ENCODE results near the gene CHD6.

CHD6 gene

DNA sequence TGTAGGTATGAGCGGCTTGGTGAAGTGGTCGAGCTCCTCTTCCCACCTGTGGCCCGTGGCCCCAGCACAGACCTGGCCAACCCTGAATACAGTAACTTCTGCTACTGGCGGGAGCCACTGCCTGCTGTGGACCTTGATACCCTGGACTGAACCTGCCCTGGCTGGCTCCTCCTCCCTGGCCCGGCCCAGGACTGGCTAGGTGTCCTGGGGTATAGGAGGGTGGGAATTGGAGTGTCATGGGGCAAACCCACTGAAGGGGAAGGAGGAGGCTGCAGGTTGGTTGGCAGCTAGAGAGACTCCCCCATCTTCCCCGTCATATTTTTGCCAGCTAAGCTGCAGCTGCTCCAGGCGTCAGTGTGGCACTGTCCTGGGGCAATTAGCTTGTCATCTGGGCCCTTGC, 259.5 kb downstream of the CHD6 start:
- TF ChIP-seq TAF1 (IDR thresholded peaks at IDR 0.05; ENCODE audit: low read depth), result no peak
- TF ChIP-seq TEAD4 (IDR thresholded peaks at IDR 0.05), result no peak
- no peak for TF ChIP-seq ZBTB7A (IDR thresholded peaks at IDR 0.05; ENCODE audit: low read depth)
- TF ChIP-seq EP300 (IDR thresholded peaks at IDR 0.05; ENCODE audit: borderline replicate concordance), result no peak
- no peak for TF ChIP-seq NFIC (IDR thresholded peaks at IDR 0.05)
- TF ChIP-seq, protein P1, sequence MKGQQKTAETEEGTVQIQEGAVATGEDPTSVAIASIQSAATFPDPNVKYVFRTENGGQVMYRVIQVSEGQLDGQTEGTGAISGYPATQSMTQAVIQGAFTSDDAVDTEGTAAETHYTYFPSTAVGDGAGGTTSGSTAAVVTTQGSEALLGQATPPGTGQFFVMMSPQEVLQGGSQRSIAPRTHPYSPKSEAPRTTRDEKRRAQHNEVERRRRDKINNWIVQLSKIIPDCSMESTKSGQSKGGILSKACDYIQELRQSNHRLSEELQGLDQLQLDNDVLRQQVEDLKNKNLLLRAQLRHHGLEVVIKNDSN (IDR thresholded peaks at IDR 0.05), result no peak
- TF ChIP-seq YY1 (IDR thresholded peaks at IDR 0.05; ENCODE audit: low read depth), result no peak
- no peak for TF ChIP-seq CEBPB (IDR thresholded peaks at IDR 0.05)
- no peak for TF ChIP-seq FOXM1 (IDR thresholded peaks at IDR 0.05; ENCODE audit: borderline replicate concordance, low read depth)
- TF ChIP-seq, protein P2, sequence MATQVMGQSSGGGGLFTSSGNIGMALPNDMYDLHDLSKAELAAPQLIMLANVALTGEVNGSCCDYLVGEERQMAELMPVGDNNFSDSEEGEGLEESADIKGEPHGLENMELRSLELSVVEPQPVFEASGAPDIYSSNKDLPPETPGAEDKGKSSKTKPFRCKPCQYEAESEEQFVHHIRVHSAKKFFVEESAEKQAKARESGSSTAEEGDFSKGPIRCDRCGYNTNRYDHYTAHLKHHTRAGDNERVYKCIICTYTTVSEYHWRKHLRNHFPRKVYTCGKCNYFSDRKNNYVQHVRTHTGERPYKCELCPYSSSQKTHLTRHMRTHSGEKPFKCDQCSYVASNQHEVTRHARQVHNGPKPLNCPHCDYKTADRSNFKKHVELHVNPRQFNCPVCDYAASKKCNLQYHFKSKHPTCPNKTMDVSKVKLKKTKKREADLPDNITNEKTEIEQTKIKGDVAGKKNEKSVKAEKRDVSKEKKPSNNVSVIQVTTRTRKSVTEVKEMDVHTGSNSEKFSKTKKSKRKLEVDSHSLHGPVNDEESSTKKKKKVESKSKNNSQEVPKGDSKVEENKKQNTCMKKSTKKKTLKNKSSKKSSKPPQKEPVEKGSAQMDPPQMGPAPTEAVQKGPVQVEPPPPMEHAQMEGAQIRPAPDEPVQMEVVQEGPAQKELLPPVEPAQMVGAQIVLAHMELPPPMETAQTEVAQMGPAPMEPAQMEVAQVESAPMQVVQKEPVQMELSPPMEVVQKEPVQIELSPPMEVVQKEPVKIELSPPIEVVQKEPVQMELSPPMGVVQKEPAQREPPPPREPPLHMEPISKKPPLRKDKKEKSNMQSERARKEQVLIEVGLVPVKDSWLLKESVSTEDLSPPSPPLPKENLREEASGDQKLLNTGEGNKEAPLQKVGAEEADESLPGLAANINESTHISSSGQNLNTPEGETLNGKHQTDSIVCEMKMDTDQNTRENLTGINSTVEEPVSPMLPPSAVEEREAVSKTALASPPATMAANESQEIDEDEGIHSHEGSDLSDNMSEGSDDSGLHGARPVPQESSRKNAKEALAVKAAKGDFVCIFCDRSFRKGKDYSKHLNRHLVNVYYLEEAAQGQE (IDR thresholded peaks at IDR 0.05; ENCODE audit: low read depth), result no peak
- no peak for TF ChIP-seq RAD21 (IDR thresholded peaks at IDR 0.05; ENCODE audit: low read depth)

DNA sequence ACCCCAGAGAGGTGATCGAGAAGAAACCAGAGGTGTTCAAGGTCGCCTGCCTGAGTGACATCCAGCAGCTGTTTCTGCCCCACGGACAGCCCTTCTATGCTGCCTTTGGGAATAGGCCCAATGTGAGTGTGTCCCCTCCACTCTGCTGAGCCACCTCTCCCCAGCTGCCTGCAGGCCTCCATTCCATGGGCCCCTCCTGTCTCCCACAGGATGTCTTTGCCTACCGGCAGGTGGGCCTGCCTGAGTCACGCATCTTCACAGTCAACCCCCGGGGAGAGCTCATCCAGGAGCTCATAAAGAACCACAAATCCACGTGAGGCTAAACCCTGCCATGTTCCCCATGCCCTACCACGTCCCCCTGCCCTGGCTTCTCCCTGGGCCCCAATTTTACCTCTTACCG, 259.9 kb downstream of the CHD6 start:
- TF ChIP-seq TAF1 (IDR thresholded peaks at IDR 0.05; ENCODE audit: low read depth) (no peak), EGR1 (IDR thresholded peaks at IDR 0.05) (no peak)

DNA sequence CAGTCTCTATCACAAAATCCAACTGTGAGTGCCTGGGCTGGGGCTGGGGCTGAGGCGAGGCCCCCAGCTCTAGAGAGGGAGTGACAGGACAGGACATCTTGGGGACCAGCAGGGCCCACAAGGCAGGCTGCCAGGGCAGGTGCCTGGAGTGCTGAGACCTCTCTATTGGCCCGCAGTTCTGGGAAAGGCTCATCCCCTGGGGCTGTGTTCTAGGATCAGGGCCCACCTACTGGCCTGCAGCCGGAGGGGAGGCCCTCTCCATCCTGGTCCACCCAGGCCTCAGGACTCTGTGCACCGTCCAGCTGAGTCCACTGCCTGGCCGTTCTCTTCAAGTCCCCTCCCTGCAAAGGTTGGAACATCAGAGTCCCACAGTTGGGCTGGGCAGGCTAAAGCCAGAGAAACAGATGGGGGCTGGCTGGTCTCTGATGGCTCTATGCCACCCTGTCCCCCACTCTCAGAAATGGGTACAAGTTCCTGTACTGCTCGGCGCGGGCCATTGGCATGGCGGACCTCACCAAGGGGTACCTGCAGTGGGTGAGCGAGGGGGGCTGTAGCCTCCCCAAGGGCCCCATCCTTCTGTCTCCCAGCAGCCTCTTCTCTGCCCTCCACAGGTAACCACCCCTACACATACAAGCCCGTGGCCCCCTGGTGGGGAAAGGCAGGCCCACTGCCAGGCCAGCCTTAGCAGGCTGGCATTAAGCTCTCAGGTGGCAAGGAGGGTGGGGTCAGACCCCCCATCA, 260.6 kb downstream of the CHD6 start:
- TF ChIP-seq ZBTB7A (IDR thresholded peaks at IDR 0.05; ENCODE audit: low read depth) (no peak), EP300 (IDR thresholded peaks at IDR 0.05; ENCODE audit: borderline replicate concordance) (no peak), EGR1 (IDR thresholded peaks at IDR 0.05) (no peak), TCF12 (IDR thresholded peaks at IDR 0.05; ENCODE audit: low read depth) (no peak), FOXM1 (IDR thresholded peaks at IDR 0.05; ENCODE audit: borderline replicate concordance, low read depth) (no peak), CREB1 (IDR thresholded peaks at IDR 0.05; ENCODE audit: low read depth) (no peak), TAF1 (IDR thresholded peaks at IDR 0.05; ENCODE audit: low read depth) (no peak)
- TF ChIP-seq, protein P1 (IDR thresholded peaks at IDR 0.05), result no peak
- TF ChIP-seq, protein P2 (IDR thresholded peaks at IDR 0.05; ENCODE audit: low read depth), result no peak

DNA sequence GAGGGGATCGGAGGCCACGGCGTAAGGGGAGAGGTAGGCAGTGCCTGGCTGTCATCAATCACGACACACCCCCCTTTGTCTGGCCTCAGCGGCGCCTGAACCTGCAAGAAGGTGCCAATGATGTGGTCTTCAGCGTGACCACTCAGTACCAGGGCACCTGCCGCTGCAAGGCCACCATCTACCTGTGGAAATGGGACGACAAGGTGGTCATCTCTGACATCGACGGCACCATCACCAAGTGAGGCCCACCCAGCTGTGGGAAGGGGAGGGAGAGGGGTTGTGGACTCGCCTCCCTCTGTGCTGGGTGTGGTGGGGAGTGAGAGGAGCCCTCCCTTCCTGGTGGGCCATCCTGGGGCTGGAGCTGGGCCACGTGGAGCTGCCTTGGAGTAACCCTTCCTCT, 261.2 kb downstream of the CHD6 start:
- TF ChIP-seq, protein P1 (IDR thresholded peaks at IDR 0.05), result no peak
- TF ChIP-seq TAF1 (IDR thresholded peaks at IDR 0.05; ENCODE audit: low read depth) (no peak), CEBPB (IDR thresholded peaks at IDR 0.05) (no peak), YY1 (IDR thresholded peaks at IDR 0.05; ENCODE audit: low read depth) (no peak), FOXM1 (IDR thresholded peaks at IDR 0.05; ENCODE audit: borderline replicate concordance, low read depth) (no peak), EP300 (IDR thresholded peaks at IDR 0.05; ENCODE audit: borderline replicate concordance) (no peak), TCF12 (IDR thresholded peaks at IDR 0.05; ENCODE audit: low read depth) (no peak), CREB1 (IDR thresholded peaks at IDR 0.05; ENCODE audit: low read depth) (no peak), TEAD4 (IDR thresholded peaks at IDR 0.05) (no peak), EGR1 (IDR thresholded peaks at IDR 0.05) (no peak), RAD21 (IDR thresholded peaks at IDR 0.05; ENCODE audit: low read depth) (no peak), ZBTB7A (IDR thresholded peaks at IDR 0.05; ENCODE audit: low read depth) (no peak), NFIC (IDR thresholded peaks at IDR 0.05) (no peak)
- TF ChIP-seq, protein P2 (IDR thresholded peaks at IDR 0.05; ENCODE audit: low read depth), result no peak
- TF ChIP-seq, protein P3, sequence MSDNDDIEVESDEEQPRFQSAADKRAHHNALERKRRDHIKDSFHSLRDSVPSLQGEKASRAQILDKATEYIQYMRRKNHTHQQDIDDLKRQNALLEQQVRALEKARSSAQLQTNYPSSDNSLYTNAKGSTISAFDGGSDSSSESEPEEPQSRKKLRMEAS (IDR thresholded peaks at IDR 0.05), result no peak

Measured in Ishikawa (cell line).